SK-N-SH treated with all-trans-retinoic acid at 6 μM for 48 hours (cell line): ENCODE measurements around the gene FUBP3.

Source experiments
- ATAC-seq: fragments of 200-7000 bp; cut with Tn5 transposase; 3 replicates; pipeline ENCODE4 v1.9.1; 2020; ENCODE audit warnings: mild to moderate bottlenecking, moderate library complexity
- ARNTL ChIP-seq: fragments of 450-650 bp; formaldehyde crosslinking; IDR thresholded peaks from 2 replicates; pipeline ENCODE4 v1.5.0; 2020; ENCODE audit warnings: low read depth, mild to moderate bottlenecking, moderate library complexity, borderline replicate concordance
- BACH2 ChIP-seq: fragments of 250-450 bp; sonication (Bioruptor Pico); IDR thresholded peaks from 2 replicates; pipeline ENCODE4 v1.9.0; 2021; ENCODE audit warnings: mild to moderate bottlenecking, borderline replicate concordance
- CSDC2 ChIP-seq: fragments of 250-450 bp; sonication (Bioruptor Pico); IDR thresholded peaks from 2 replicates; pipeline ENCODE4 v1.5.0; 2020; ENCODE audit warnings: mild to moderate bottlenecking, moderate library complexity
- ESRRG ChIP-seq: fragments of 250-450 bp; sonication (Bioruptor Pico); IDR thresholded peaks from 2 replicates; pipeline ENCODE4 v1.6.1; 2021; ENCODE audit warnings: mild to moderate bottlenecking
- GLIS3 ChIP-seq: fragments of 250-450 bp; sonication (Bioruptor Pico); IDR thresholded peaks from 2 replicates; pipeline ENCODE4 v1.5.0; 2020; ENCODE audit warnings: mild to moderate bottlenecking, moderate library complexity
- ISL1 ChIP-seq: fragments of 250-450 bp; sonication (Bioruptor Pico); IDR thresholded peaks from 2 replicates; pipeline ENCODE4 v2.1.2; 2022; ENCODE audit warnings: mild to moderate bottlenecking, moderate library complexity
- OSR1 ChIP-seq: fragments of 250-450 bp; sonication (Bioruptor Pico); IDR thresholded peaks from 2 replicates; pipeline ENCODE4 v1.8.0; 2022; ENCODE audit warnings: moderate library complexity, mild to moderate bottlenecking, inconsistent platforms
- PPARA ChIP-seq: fragments of 250-450 bp; sonication (Bioruptor Pico); IDR thresholded peaks from 2 replicates; pipeline ENCODE4 v1.5.0; 2020; ENCODE audit warnings: mild to moderate bottlenecking, borderline replicate concordance
- SNAI2 ChIP-seq: fragments of 250-450 bp; sonication (Bioruptor Pico); IDR thresholded peaks from 2 replicates; pipeline ENCODE4 v1.5.0; 2020; ENCODE audit warnings: mild to moderate bottlenecking, moderate library complexity
- TCF4 ChIP-seq: fragments of 250-450 bp; sonication (Bioruptor Pico); IDR thresholded peaks from 2 replicates; pipeline ENCODE4 v1.8.0; 2021; ENCODE audit warnings: mild to moderate bottlenecking, moderate library complexity, borderline replicate concordance
- TOX ChIP-seq: fragments of 250-450 bp; sonication (Bioruptor Pico); IDR thresholded peaks from 2 replicates; pipeline ENCODE4 v1.8.0; 2021; ENCODE audit warnings: mild to moderate bottlenecking, moderate library complexity, borderline replicate concordance
- ZC3H10 ChIP-seq: fragments of 250-450 bp; sonication (Bioruptor Pico); IDR thresholded peaks from 2 replicates; pipeline ENCODE4 v1.5.1; 2021; ENCODE audit warnings: mild to moderate bottlenecking, moderate library complexity
- ZFP3 ChIP-seq: fragments of 250-450 bp; sonication (Bioruptor Pico); IDR thresholded peaks from 2 replicates; pipeline ENCODE4 v1.5.0; 2020; ENCODE audit warnings: mild to moderate bottlenecking, moderate library complexity
- ZFP30 ChIP-seq: fragments of 450-650 bp; formaldehyde crosslinking; IDR thresholded peaks from 2 replicates; pipeline ENCODE4 v1.5.0; 2022; ENCODE audit warnings: mild to moderate bottlenecking, moderate library complexity
- ZNF565 ChIP-seq: fragments of 450-650 bp; formaldehyde crosslinking; conservative IDR thresholded peaks from 2 replicates; pipeline ENCODE4 v1.5.0; 2020; ENCODE audit warnings: low read depth, mild to moderate bottlenecking, moderate library complexity
- ZNF70 ChIP-seq: fragments of 450-650 bp; formaldehyde crosslinking; IDR thresholded peaks from 2 replicates; pipeline ENCODE4 v1.5.0; 2020; ENCODE audit warnings: mild to moderate bottlenecking, moderate library complexity
- ZNF8 ChIP-seq: fragments of 450-650 bp; formaldehyde crosslinking; IDR thresholded peaks from 2 replicates; pipeline ENCODE4 v1.5.0; 2020; ENCODE audit warnings: mild to moderate bottlenecking, moderate library complexity
- TF ChIP-seq, protein P1 (sequence below): fragments of 250-450 bp; sonication (Bioruptor Pico); IDR thresholded peaks from 2 replicates; pipeline ENCODE4 v1.8.0; 2020; ENCODE audit warnings: mild to moderate bottlenecking, moderate library complexity, borderline replicate concordance
- TF ChIP-seq, protein P2 (sequence below): fragments of 250-450 bp; sonication (Bioruptor Pico); IDR thresholded peaks from 2 replicates; pipeline ENCODE4 v1.5.1; 2020; ENCODE audit warnings: low read depth, mild to moderate bottlenecking, moderate library complexity
- TF ChIP-seq, protein P3 (sequence below): fragments of 250-450 bp; sonication (Bioruptor Pico); IDR thresholded peaks from 2 replicates; pipeline ENCODE4 v1.5.1; 2021; ENCODE audit warnings: mild to moderate bottlenecking, moderate library complexity
- TF ChIP-seq, protein P4 (sequence below): fragments of 250-450 bp; sonication (Bioruptor Pico); IDR thresholded peaks from 2 replicates; pipeline ENCODE4 v1.5.0; 2020; ENCODE audit warnings: mild to moderate bottlenecking, moderate library complexity

FUBP3 gene

DNA sequence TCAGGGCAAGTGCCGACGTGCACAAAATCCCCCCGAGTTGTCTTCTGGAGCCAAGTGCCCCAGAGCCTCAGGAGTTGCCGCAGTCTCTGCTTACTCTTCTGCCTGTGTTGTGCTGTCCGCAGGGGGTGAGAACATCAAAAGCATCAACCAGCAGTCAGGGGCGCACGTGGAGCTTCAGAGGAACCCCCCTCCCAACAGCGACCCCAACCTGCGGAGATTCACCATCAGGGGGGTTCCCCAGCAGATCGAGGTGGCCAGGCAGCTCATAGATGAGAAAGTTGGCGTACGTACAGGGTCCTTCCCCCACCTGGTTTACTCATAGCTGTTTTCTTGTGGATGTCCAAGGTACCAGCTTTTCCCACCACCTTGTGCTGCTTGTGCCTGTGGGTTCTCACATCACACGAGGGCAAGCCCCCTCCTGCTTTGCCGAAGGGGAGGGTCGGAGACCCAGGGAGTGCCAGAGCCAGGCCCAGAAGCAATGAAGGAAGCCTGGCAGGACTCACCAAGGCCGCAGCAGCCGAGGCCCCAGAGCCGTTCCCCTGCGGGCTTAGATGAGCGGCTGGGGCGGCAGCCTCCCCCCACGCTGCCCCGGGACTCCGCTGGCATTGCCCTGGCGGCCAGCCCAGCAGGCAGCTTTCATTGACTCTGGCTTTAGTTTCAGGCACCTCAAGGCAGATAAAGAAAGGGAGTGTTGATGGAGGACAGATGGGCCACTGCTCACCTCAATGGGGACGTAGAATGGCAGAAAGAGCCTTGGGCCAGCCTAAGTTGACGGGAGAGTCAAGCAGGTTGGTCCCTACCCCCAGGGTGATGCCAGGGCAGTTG lies 51.3 kb downstream of the FUBP3 start (continued):
- TF ChIP-seq, protein P1, sequence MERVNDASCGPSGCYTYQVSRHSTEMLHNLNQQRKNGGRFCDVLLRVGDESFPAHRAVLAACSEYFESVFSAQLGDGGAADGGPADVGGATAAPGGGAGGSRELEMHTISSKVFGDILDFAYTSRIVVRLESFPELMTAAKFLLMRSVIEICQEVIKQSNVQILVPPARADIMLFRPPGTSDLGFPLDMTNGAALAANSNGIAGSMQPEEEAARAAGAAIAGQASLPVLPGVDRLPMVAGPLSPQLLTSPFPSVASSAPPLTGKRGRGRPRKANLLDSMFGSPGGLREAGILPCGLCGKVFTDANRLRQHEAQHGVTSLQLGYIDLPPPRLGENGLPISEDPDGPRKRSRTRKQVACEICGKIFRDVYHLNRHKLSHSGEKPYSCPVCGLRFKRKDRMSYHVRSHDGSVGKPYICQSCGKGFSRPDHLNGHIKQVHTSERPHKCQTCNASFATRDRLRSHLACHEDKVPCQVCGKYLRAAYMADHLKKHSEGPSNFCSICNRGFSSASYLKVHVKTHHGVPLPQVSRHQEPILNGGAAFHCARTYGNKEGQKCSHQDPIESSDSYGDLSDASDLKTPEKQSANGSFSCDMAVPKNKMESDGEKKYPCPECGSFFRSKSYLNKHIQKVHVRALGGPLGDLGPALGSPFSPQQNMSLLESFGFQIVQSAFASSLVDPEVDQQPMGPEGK (CRISPR knock-in tag): no peak
- no peak for TF ChIP-seq ZNF565 (CRISPR knock-in tag)
- no peak for TF ChIP-seq ESRRG
- no peak for TF ChIP-seq ARNTL
- TF ChIP-seq TCF4 (CRISPR knock-in tag): no peak
- no peak for TF ChIP-seq OSR1 (CRISPR knock-in tag)
- TF ChIP-seq SNAI2 (CRISPR knock-in tag): no peak

DNA sequence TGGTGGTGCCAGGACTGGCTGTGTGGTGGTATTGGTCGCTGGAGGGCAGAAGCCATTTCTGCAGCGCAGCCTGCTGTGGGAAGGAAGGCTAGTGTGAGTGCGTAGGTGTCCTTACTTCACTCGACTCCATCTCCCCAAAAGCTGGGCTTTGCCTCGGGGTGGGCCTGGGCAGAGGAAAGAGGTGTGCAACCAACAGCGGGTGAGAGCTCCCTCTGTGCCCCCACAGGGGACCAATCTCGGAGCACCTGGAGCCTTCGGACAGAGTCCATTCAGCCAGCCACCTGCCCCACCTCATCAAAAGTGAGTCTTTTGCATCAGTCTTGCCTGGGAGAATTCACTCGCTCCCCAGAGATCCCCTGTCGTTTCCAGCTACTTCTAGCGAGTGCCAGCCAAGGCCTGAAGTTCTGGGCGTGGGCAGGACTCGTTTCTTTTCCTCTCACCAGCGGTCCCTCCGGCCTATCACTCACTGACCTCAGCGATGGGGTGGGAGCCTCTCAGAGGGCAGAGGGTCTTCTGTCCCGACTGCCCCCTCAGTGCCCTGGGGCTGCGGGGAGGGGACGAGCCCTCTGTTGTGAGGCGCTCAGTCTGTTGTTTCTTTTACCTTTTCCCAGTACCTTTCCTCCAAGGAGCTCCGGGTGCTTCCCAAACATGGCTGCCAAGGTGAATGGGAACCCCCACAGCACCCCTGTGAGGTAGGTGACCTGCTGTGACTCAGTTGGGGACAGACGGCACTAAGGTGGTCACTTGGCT lies 52.1 kb downstream of the FUBP3 start:
- no peak for ATAC-seq
- no peak for TF ChIP-seq ZFP30
- TF ChIP-seq, protein P2, sequence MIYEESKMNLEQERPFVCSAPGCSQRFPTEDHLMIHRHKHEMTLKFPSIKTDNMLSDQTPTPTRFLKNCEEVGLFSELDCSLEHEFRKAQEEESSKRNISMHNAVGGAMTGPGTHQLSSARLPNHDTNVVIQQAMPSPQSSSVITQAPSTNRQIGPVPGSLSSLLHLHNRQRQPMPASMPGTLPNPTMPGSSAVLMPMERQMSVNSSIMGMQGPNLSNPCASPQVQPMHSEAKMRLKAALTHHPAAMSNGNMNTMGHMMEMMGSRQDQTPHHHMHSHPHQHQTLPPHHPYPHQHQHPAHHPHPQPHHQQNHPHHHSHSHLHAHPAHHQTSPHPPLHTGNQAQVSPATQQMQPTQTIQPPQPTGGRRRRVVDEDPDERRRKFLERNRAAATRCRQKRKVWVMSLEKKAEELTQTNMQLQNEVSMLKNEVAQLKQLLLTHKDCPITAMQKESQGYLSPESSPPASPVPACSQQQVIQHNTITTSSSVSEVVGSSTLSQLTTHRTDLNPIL (CRISPR knock-in tag): no peak
- no peak for TF ChIP-seq ARNTL
- TF ChIP-seq ZC3H10 (CRISPR knock-in tag): no peak
- TF ChIP-seq TCF4 (CRISPR knock-in tag): no peak
- no peak for TF ChIP-seq PPARA
- no peak for TF ChIP-seq GLIS3 (CRISPR knock-in tag)
- TF ChIP-seq ZNF70 (CRISPR knock-in tag): no peak

DNA sequence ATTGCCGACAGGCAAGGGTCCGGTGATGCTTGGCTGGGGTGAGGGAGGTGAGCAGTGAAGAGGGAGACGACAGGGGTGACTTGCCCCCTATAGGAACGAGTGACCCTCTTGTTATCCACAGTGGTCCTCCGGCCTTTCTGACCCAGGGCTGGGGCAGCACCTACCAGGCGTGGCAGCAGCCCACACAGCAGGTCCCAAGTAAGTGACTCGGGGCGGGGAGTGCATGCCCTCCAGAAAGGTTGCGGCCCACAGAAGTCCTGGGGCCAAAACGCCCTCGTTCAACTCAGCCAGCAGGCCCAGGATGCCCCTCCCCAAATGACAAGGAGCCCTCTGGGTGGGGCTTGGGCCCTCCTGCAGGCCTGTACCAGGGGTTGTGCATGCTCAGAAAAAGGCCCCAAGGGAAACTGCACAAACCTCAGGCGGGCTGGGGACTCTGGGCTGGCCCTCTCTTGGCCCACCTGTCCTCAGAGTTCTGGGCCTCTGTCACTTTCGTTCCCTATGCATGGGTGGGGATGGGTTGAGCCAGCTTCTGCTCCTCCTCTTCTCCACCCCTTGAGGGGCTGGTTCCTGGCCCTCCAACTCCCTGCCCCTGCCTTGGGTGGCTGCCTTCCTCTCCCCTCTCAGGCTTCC lies 52.8 kb downstream of the FUBP3 start:
- no peak for TF ChIP-seq BACH2
- no peak for TF ChIP-seq ZFP3
- no peak for TF ChIP-seq ZNF8 (CRISPR knock-in tag)
- TF ChIP-seq, protein P3, sequence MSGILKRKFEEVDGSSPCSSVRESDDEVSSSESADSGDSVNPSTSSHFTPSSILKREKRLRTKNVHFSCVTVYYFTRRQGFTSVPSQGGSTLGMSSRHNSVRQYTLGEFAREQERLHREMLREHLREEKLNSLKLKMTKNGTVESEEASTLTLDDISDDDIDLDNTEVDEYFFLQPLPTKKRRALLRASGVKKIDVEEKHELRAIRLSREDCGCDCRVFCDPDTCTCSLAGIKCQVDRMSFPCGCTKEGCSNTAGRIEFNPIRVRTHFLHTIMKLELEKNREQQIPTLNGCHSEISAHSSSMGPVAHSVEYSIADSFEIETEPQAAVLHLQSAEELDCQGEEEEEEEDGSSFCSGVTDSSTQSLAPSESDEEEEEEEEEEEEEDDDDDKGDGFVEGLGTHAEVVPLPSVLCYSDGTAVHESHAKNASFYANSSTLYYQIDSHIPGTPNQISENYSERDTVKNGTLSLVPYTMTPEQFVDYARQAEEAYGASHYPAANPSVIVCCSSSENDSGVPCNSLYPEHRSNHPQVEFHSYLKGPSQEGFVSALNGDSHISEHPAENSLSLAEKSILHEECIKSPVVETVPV (CRISPR knock-in tag): no peak
- TF ChIP-seq CSDC2 (CRISPR knock-in tag): no peak
- TF ChIP-seq GLIS3 (CRISPR knock-in tag): no peak
- ATAC-seq: no peak

DNA sequence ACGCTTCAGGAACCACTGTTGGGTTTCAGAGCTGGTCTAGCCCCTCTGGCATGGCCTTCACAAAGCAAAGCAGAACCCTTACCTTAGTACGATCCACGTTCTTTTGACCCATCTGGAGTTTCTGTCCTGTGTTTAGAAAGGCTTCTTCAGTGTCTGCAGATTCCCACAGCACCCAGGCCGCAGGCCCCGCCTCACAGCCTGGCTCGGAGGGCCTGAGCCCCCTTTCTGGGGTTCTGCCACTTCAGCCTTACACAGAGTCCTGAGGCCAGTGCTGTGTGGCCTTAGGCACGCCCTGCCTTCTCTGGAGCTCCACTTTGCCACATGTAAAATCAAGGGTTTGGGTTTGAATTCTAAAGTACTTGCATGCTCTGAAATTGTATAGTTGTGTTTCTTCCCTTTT lies 53.5 kb downstream of the FUBP3 start:
- no peak for ATAC-seq
- no peak for TF ChIP-seq ARNTL
- no peak for TF ChIP-seq SNAI2 (CRISPR knock-in tag)
- TF ChIP-seq BACH2: no peak
- TF ChIP-seq, protein P2 (CRISPR knock-in tag): no peak
- no peak for TF ChIP-seq ZC3H10 (CRISPR knock-in tag)
- TF ChIP-seq ZNF8 (CRISPR knock-in tag): no peak
- TF ChIP-seq, protein P4, sequence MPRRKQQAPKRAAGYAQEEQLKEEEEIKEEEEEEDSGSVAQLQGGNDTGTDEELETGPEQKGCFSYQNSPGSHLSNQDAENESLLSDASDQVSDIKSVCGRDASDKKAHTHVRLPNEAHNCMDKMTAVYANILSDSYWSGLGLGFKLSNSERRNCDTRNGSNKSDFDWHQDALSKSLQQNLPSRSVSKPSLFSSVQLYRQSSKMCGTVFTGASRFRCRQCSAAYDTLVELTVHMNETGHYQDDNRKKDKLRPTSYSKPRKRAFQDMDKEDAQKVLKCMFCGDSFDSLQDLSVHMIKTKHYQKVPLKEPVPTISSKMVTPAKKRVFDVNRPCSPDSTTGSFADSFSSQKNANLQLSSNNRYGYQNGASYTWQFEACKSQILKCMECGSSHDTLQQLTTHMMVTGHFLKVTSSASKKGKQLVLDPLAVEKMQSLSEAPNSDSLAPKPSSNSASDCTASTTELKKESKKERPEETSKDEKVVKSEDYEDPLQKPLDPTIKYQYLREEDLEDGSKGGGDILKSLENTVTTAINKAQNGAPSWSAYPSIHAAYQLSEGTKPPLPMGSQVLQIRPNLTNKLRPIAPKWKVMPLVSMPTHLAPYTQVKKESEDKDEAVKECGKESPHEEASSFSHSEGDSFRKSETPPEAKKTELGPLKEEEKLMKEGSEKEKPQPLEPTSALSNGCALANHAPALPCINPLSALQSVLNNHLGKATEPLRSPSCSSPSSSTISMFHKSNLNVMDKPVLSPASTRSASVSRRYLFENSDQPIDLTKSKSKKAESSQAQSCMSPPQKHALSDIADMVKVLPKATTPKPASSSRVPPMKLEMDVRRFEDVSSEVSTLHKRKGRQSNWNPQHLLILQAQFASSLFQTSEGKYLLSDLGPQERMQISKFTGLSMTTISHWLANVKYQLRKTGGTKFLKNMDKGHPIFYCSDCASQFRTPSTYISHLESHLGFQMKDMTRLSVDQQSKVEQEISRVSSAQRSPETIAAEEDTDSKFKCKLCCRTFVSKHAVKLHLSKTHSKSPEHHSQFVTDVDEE (CRISPR knock-in tag): no peak
- TF ChIP-seq ESRRG: no peak
- TF ChIP-seq, protein P3 (CRISPR knock-in tag): no peak
- no peak for TF ChIP-seq ZNF70 (CRISPR knock-in tag)
- TF ChIP-seq PPARA: no peak
- TF ChIP-seq TOX: no peak
- TF ChIP-seq ZNF565 (CRISPR knock-in tag): no peak
- TF ChIP-seq ISL1 (CRISPR knock-in tag): no peak
